DND-41 (cell line): Measurements from ENCODE around the gene ZNF184.

Experiments
- CTCF ChIP-seq: IDR thresholded peaks from 2 replicates; pipeline ENCODE4 v1.5.1; 2012; ENCODE audit warnings: borderline replicate concordance, low read length, moderate library complexity, mild to moderate bottlenecking; ENCODE audit not compliant: poor library complexity, severe bottlenecking; ENCODE audit errors: extremely low read depth
- EZH2 ChIP-seq: IDR thresholded peaks from 3 replicates; pipeline ENCODE4 v1.6.1; 2012; ENCODE audit warnings: borderline replicate concordance, low read depth, mild to moderate bottlenecking, moderate library complexity, low read length, inconsistent platforms; ENCODE audit not compliant: severe bottlenecking

GRCh38 chr6:27472617-27473400 is at the start of gene ZNF184:
- peak; percentile 20 for TF ChIP-seq CTCF
- no peak for TF ChIP-seq EZH2
